ENCODE results near the gene SLC26A9.

- TF ChIP-seq CTCF (IDR thresholded peaks at IDR 0.05) (no peak), EZH2 (IDR thresholded peaks at IDR 0.05) (no peak)
These were observed 6.9 kb downstream of the SLC26A9 start for GRCh38 chr1:205936311-205936710.
